ENCODE measurements around the gene MAP4K2.
"Not testable (repeated sequence)": the region's sequence is repeated elsewhere in the genome, so short reads cannot be mapped to it uniquely, and the experiment has no call there.

Gene MAP4K2

GRCh38 chr11:64823568-64824119 lies 20.6 kb upstream of the MAP4K2 start:
- no peak overlapping the region; the same call in 1 of the 2 replicates for H2AFZ ChIP-seq (ENCODE audit: low read depth, low read length)
- TF ChIP-seq CTCF (IDR thresholded peaks at IDR 0.05; ENCODE audit: borderline replicate concordance, extremely low read depth, low read length, poor library complexity, severe bottlenecking) (no peak), EZH2 (IDR thresholded peaks at IDR 0.05; ENCODE audit: borderline replicate concordance, low read depth, low read length, severe bottlenecking) (no peak)
- H3K9ac ChIP-seq (ENCODE audit: low read depth, low read length), result no peak overlapping the region
- ATAC-seq (ENCODE audit: insufficient read depth, low read depth), result no peak
- no peak for DNase-seq
- no peaks in the 10 kb centered on the region for H3K36me3 ChIP-seq (ENCODE audit: insufficient read depth, low read length)
- no peaks in the 10 kb centered on the region for H3K4me1 ChIP-seq (ENCODE audit: insufficient read depth, low read length)
- H3K4me2 ChIP-seq (ENCODE audit: insufficient read depth, low read length), result no peak overlapping the region
- H3K27ac ChIP-seq (ENCODE audit: low read length), result no peak overlapping the region
- no peaks in the 10 kb centered on the region for H3K27me3 ChIP-seq (ENCODE audit: insufficient read depth, low read length, poor library complexity)
- H4K20me1 ChIP-seq (ENCODE audit: insufficient read depth, low read length), result no peaks in the 10 kb centered on the region
- no peaks in the 10 kb centered on the region for H3K79me2 ChIP-seq (ENCODE audit: insufficient read depth, low read length)
- no peaks in the 10 kb centered on the region for H3K9me3 ChIP-seq (ENCODE audit: insufficient read depth, low read length, severe bottlenecking)
- H3K4me3 ChIP-seq (ENCODE audit: low read depth in 1 of 2, low read length in 2 of 2), result no peak overlapping the region

- TF ChIP-seq CTCF (IDR thresholded peaks at IDR 0.05; ENCODE audit: borderline replicate concordance, extremely low read depth, low read length, poor library complexity, severe bottlenecking) (no peak), EZH2 (IDR thresholded peaks at IDR 0.05; ENCODE audit: borderline replicate concordance, low read depth, low read length, severe bottlenecking) (no peak)
- no peak overlapping the region for H2AFZ ChIP-seq (ENCODE audit: low read depth, low read length)
- H3K4me3 ChIP-seq (ENCODE audit: low read depth in 1 of 2, low read length in 2 of 2), result no peak overlapping the region
- H3K36me3 ChIP-seq (ENCODE audit: insufficient read depth, low read length), result no peaks in the 10 kb centered on the region
- ATAC-seq (ENCODE audit: insufficient read depth, low read depth) (no peak), DNase-seq (no peak)
- no peaks in the 10 kb centered on the region for H3K4me1 ChIP-seq (ENCODE audit: insufficient read depth, low read length)
- H3K27ac ChIP-seq (ENCODE audit: low read length), result no peak overlapping the region
- no peak overlapping the region for H3K4me2 ChIP-seq (ENCODE audit: insufficient read depth, low read length)
- no peaks in the 10 kb centered on the region for H3K9me3 ChIP-seq (ENCODE audit: insufficient read depth, low read length, severe bottlenecking)
- H3K9ac ChIP-seq (ENCODE audit: low read depth, low read length), result no peak overlapping the region
- no peaks in the 10 kb centered on the region for H3K79me2 ChIP-seq (ENCODE audit: insufficient read depth, low read length)
- H4K20me1 ChIP-seq (ENCODE audit: insufficient read depth, low read length), result no peaks in the 10 kb centered on the region
- H3K27me3 ChIP-seq (ENCODE audit: insufficient read depth, low read length, poor library complexity), result no peaks in the 10 kb centered on the region
Measured at GRCh38 chr11:64817476-64817875, 14.5 kb upstream of the MAP4K2 start.

GRCh38 chr11:64815433-64815832 lies 12.4 kb upstream of the MAP4K2 start:
- not testable (repeated sequence) for H3K9ac ChIP-seq (ENCODE audit: low read depth, low read length); H2AFZ ChIP-seq (ENCODE audit: low read depth, low read length); H3K4me3 ChIP-seq (ENCODE audit: low read depth in 1 of 2, low read length in 2 of 2); H3K27me3 ChIP-seq (ENCODE audit: insufficient read depth, low read length, poor library complexity); H3K9me3 ChIP-seq (ENCODE audit: insufficient read depth, low read length, severe bottlenecking); ATAC-seq (ENCODE audit: insufficient read depth, low read depth); H3K4me1 ChIP-seq (ENCODE audit: insufficient read depth, low read length); DNase-seq; H3K27ac ChIP-seq (ENCODE audit: low read length); H3K36me3 ChIP-seq (ENCODE audit: insufficient read depth, low read length); H3K4me2 ChIP-seq (ENCODE audit: insufficient read depth, low read length); H3K79me2 ChIP-seq (ENCODE audit: insufficient read depth, low read length); H4K20me1 ChIP-seq (ENCODE audit: insufficient read depth, low read length)

GRCh38 chr11:64814712-64815187 lies 11.7 kb upstream of the MAP4K2 start:
- no peak overlapping the region for H3K27ac ChIP-seq (ENCODE audit: low read length)
- no peaks in the 10 kb centered on the region for H3K9me3 ChIP-seq (ENCODE audit: insufficient read depth, low read length, severe bottlenecking)
- ATAC-seq (ENCODE audit: insufficient read depth, low read depth), result no peak
- DNase-seq, result no peak
- H3K27me3 ChIP-seq (ENCODE audit: insufficient read depth, low read length, poor library complexity), result no peaks in the 10 kb centered on the region
- no peak overlapping the region for H3K9ac ChIP-seq (ENCODE audit: low read depth, low read length)
- TF ChIP-seq EZH2 (IDR thresholded peaks at IDR 0.05; ENCODE audit: borderline replicate concordance, low read depth, low read length, severe bottlenecking) (no peak), CTCF (IDR thresholded peaks at IDR 0.05; ENCODE audit: borderline replicate concordance, extremely low read depth, low read length, poor library complexity, severe bottlenecking) (no peak)
- H3K4me1 ChIP-seq (ENCODE audit: insufficient read depth, low read length), result peaks cover 7% of the 10 kb centered on the region
- H3K4me2 ChIP-seq (ENCODE audit: insufficient read depth, low read length), result no peak overlapping the region
- H3K79me2 ChIP-seq (ENCODE audit: insufficient read depth, low read length), result peaks cover 4% of the 10 kb centered on the region
- H2AFZ ChIP-seq (ENCODE audit: low read depth, low read length), result no peak overlapping the region
- no peaks in the 10 kb centered on the region for H4K20me1 ChIP-seq (ENCODE audit: insufficient read depth, low read length)
- no peaks in the 10 kb centered on the region for H3K36me3 ChIP-seq (ENCODE audit: insufficient read depth, low read length)
- H3K4me3 ChIP-seq (ENCODE audit: low read depth in 1 of 2, low read length in 2 of 2), result no peak overlapping the region
